ENCODE measurements around the gene RHBDL1. TPM values are rescaled to one million over a fixed set of nuclear protein-coding genes. Genes with fewer than 3 reads are reported as not detected.

Gene RHBDL1
- total and polyA plus RNA-seq, 4 donors, result 0.91 to 5.4 (median 1.6) TPM

GRCh38 chr16:667113-667779 is 8.2 kb upstream of the RHBDL1 start:
- ATAC-seq (ENCODE audit: insufficient read depth, low FRiP score) (no peak), DNase-seq (no peak)
- Histone ChIP-seq H3K36me3 (ENCODE audit: control insufficient read depth in 4 of 4, insufficient read depth in 4 of 4, low read length in 4 of 4) (peaks cover 2 to 29% (median 12%) of the 10 kb centered on the region in 4 donors), H3K27ac (ENCODE audit: low read depth in 1 of 2, low read length in 1 of 2) (no peak overlapping the region), H3K27me3 (ENCODE audit: control insufficient read depth in 3 of 3, insufficient read depth in 3 of 3, low read length in 2 of 3) (no peaks in the 10 kb centered on the region), H3K9ac (ENCODE audit: insufficient read depth in 1 of 2, low read length in 2 of 2) (no peak overlapping the region), H3K9me3 (ENCODE audit: control insufficient read depth in 4 of 4, insufficient read depth in 3 of 4, low read length in 3 of 4) (no peaks in the 10 kb centered on the region), H3K4me1 (ENCODE audit: control insufficient read depth in 5 of 5, insufficient read depth in 5 of 5, low read length in 5 of 5) (peaks cover 0 to 15% (median 3%) of the 10 kb centered on the region in 5 donors), H3K4me3 (no peak overlapping the region)
- TF ChIP-seq CTCF (IDR thresholded peaks at IDR 0.05; ENCODE audit: control extremely low read depth, extremely low read depth), result no peak
- 88 to 90% methylated on average over 22 of the region's 22 CpGs for WGBS, 2 donors

- Histone ChIP-seq H3K9me3 (ENCODE audit: control insufficient read depth in 4 of 4, insufficient read depth in 3 of 4, low read length in 3 of 4) (peaks cover 0 to 4% (median 0%) of the 10 kb centered on the region in 4 donors), H3K27me3 (ENCODE audit: control insufficient read depth in 3 of 3, insufficient read depth in 3 of 3, low read length in 2 of 3) (no peaks in the 10 kb centered on the region), H3K36me3 (ENCODE audit: control insufficient read depth in 4 of 4, insufficient read depth in 4 of 4, low read length in 4 of 4) (peaks cover 2 to 36% (median 15%) of the 10 kb centered on the region in 4 donors), H3K27ac (ENCODE audit: low read depth in 1 of 2, low read length in 1 of 2) (peak within 1 kb of the TSS; percentile 75 to 84), H3K9ac (ENCODE audit: insufficient read depth in 1 of 2, low read length in 2 of 2) (no peak within 1 kb of the TSS), H3K4me3 (peak within 1 kb of the TSS; percentile 79), H3K4me1 (ENCODE audit: control insufficient read depth in 5 of 5, insufficient read depth in 5 of 5, low read length in 5 of 5) (peaks cover 0 to 15% (median 3%) of the 10 kb centered on the region in 5 donors)
- 1% methylated on average over 62 to 78 of the region's 78 CpGs for WGBS, 2 donors
- ATAC-seq (ENCODE audit: insufficient read depth, low FRiP score) (peak; percentile 94), DNase-seq (peak; percentile 91 to 94 (median 94))
- peak; percentile 95 for TF ChIP-seq CTCF (IDR thresholded peaks at IDR 0.05; ENCODE audit: control extremely low read depth, extremely low read depth)
Measured at GRCh38 chr16:667780-668518, 7.5 kb upstream of the RHBDL1 start, which contains the start of gene RHOT2. Gene RHOT2, plus strand, starts transcription at chr16:668132. Its CDS starts 68 bp downstream, at chr16:668200.

GRCh38 chr16:668519-669171 is 6.8 kb upstream of the RHBDL1 start:
- Histone ChIP-seq H3K27ac (ENCODE audit: low read depth in 1 of 2, low read length in 1 of 2) (peak overlapping the region; percentile 75 to 84), H3K9ac (ENCODE audit: insufficient read depth in 1 of 2, low read length in 2 of 2) (no peak overlapping the region), H3K4me1 (ENCODE audit: control insufficient read depth in 5 of 5, insufficient read depth in 5 of 5, low read length in 5 of 5) (peaks cover 0 to 15% (median 3%) of the 10 kb centered on the region in 5 donors), H3K4me3 (peak overlapping the region; percentile 79), H3K9me3 (ENCODE audit: control insufficient read depth in 4 of 4, insufficient read depth in 3 of 4, low read length in 3 of 4) (peaks cover 0 to 4% (median 0%) of the 10 kb centered on the region in 4 donors), H3K36me3 (ENCODE audit: control insufficient read depth in 4 of 4, insufficient read depth in 4 of 4, low read length in 4 of 4) (peaks cover 2 to 43% (median 19%) of the 10 kb centered on the region in 4 donors), H3K27me3 (ENCODE audit: control insufficient read depth in 3 of 3, insufficient read depth in 3 of 3, low read length in 2 of 3) (no peaks in the 10 kb centered on the region)
- no peak for DNase-seq
- WGBS, 2 donors, result 8 to 10% methylated on average over 41 to 50 of the region's 50 CpGs
- no peak for TF ChIP-seq CTCF (IDR thresholded peaks at IDR 0.05; ENCODE audit: control extremely low read depth, extremely low read depth)
- ATAC-seq (ENCODE audit: insufficient read depth, low FRiP score), result peak; percentile 8

Measured in lung (tissue), 12 donors.